ENCODE results near the gene LRCOL1. TPM values are rescaled to one million over a fixed set of nuclear protein-coding genes. Genes with fewer than 3 reads are reported as not detected.
A peak's percentile ranks its signal among the peaks of the same experiment; 100 is the strongest.
"Not testable (repeated sequence)": the region's sequence is repeated elsewhere in the genome, so short reads cannot be mapped to it uniquely, and the experiment has no call there.

Gene LRCOL1
- total RNA-seq, 8 experiments from 2014 or later, result 0.16 to 1.0 (median 0.45) TPM; not detected in 4

- Histone ChIP-seq H3K4me1 (replicated peaks in 1 of 2) (peaks cover 27 to 35% of the 10 kb centered on the region in 2 donors), H3K27ac (no peak overlapping the region), H3K4me3 (no peak overlapping the region)
- no peak for ATAC-seq (replicated peaks in 6 of 8)
- in situ Hi-C loops (cut with MboI; ENCODE audit: low pct_unique_long_range_greater_than_20kb in 2 of 9, low sequenced_read_pairs in 9 of 9, unreplicated experiment in 9 of 9), result loop anchor here in 3 of 9 experiments (25.0 kb wide), 2 partner anchors 189 to 439 kb away; no protein-coding TSS in a partner anchor
- WGBS, 10 experiments, result 57 to 100% (median 80%) methylated on average over 1 to 6 of the region's 31 CpGs; no CpG with 5 or more reads in 6 of the 10 experiments
Observed at GRCh38 chr12:132601171-132601883, 9.1 kb downstream of the LRCOL1 start.

GRCh38 chr12:132600048-132601032, 10.0 kb downstream of the LRCOL1 start:
- in situ Hi-C loops (cut with MboI; ENCODE audit: low pct_unique_long_range_greater_than_20kb in 2 of 9, low sequenced_read_pairs in 9 of 9, unreplicated experiment in 9 of 9), result loop anchor here in 3 of 9 experiments (25.0 kb wide), 2 partner anchors 188 to 438 kb away; no protein-coding TSS in a partner anchor
- peak; percentile 32 to 91 (median 60) for ATAC-seq (replicated peaks in 6 of 8)
- peaks cover 26 to 35% of the 10 kb centered on the region in 2 donors for H3K4me1 ChIP-seq (replicated peaks in 1 of 2)
- WGBS, 10 experiments, result 0 to 92% (median 25%) methylated on average over 1 to 10 of the region's 45 CpGs; no CpG with 5 or more reads in 3 of the 10 experiments
- no peak overlapping the region for H3K27ac ChIP-seq
- peak overlapping the region in 1 of 5 donors; percentile 8 for H3K4me3 ChIP-seq

- 45 to 70% (median 60%) methylated on average over 1 to 2 of the region's 6 CpGs; no CpG with 5 or more reads in 7 of the 10 experiments for WGBS, 10 experiments
- in situ Hi-C loops (cut with MboI; ENCODE audit: low pct_unique_long_range_greater_than_20kb in 2 of 9, low sequenced_read_pairs in 9 of 9, unreplicated experiment in 9 of 9); ATAC-seq (replicated peaks in 6 of 8); H3K27ac ChIP-seq; H3K4me3 ChIP-seq: not testable (repeated sequence)
- peaks cover 26 to 34% of the 10 kb centered on the region in 2 donors for H3K4me1 ChIP-seq (replicated peaks in 1 of 2)
Observed at GRCh38 chr12:132599502-132599901, 10.9 kb downstream of the LRCOL1 start.

GRCh38 chr12:132597333-132598316, 12.8 kb downstream of the LRCOL1 start:
- Histone ChIP-seq H3K4me1 (replicated peaks in 1 of 2) (peaks cover 14 to 25% of the 10 kb centered on the region in 2 donors), H3K27ac (peak overlapping the region in 1 of 2 donors; percentile 56), H3K4me3 (peak overlapping the region; percentile 29 to 42 (median 41))
- peak in 1 of 8 experiments; percentile 9 for ATAC-seq (replicated peaks in 6 of 8)
- in situ Hi-C loops (cut with MboI; ENCODE audit: low pct_unique_long_range_greater_than_20kb in 2 of 9, low sequenced_read_pairs in 9 of 9, unreplicated experiment in 9 of 9), result no loop called here
- WGBS, 10 experiments, result 30 to 43% (median 36%) methylated on average over 1 to 4 of the region's 58 CpGs; no CpG with 5 or more reads in 1 of the 10 experiments

- H3K27ac ChIP-seq, result no peak overlapping the region
- in situ Hi-C loops (cut with MboI; ENCODE audit: low pct_unique_long_range_greater_than_20kb in 2 of 9, low sequenced_read_pairs in 9 of 9, unreplicated experiment in 9 of 9), result no loop called here
- ATAC-seq (replicated peaks in 6 of 8), result no peak
- 65 to 90% (median 84%) methylated on average over 2 to 13 of the region's 18 CpGs; no CpG with 5 or more reads in 6 of the 10 experiments for WGBS, 10 experiments
- peaks cover 9 to 20% of the 10 kb centered on the region in 2 donors for H3K4me1 ChIP-seq (replicated peaks in 1 of 2)
- H3K4me3 ChIP-seq, result no peak overlapping the region
Observed at GRCh38 chr12:132596016-132596415, 14.4 kb downstream of the LRCOL1 start.

GRCh38 chr12:132595183-132595582, 15.2 kb downstream of the LRCOL1 start:
- ATAC-seq (replicated peaks in 6 of 8), result no peak
- H3K4me1 ChIP-seq (replicated peaks in 1 of 2), result peaks cover 6 to 12% of the 10 kb centered on the region in 2 donors
- 50 to 95% (median 70%) methylated on average over 2 to 7 of the region's 11 CpGs; no CpG with 5 or more reads in 5 of the 10 experiments for WGBS, 10 experiments
- no peak overlapping the region for H3K4me3 ChIP-seq
- in situ Hi-C loops (cut with MboI; ENCODE audit: low pct_unique_long_range_greater_than_20kb in 2 of 9, low sequenced_read_pairs in 9 of 9, unreplicated experiment in 9 of 9), result no loop called here
- no peak overlapping the region for H3K27ac ChIP-seq

- WGBS, 10 experiments, result 0 to 60% (median 2%) methylated on average over 3 to 8 of the region's 11 CpGs; no CpG with 5 or more reads in 4 of the 10 experiments
- in situ Hi-C loops (cut with MboI; ENCODE audit: low pct_unique_long_range_greater_than_20kb in 2 of 9, low sequenced_read_pairs in 9 of 9, unreplicated experiment in 9 of 9), result no loop called here
- ATAC-seq (replicated peaks in 6 of 8), result peak; percentile 95 to 99 (median 98)
- Histone ChIP-seq H3K27ac (peak overlapping the region; percentile 51 to 60), H3K4me3 (peak overlapping the region in 4 of 5 donors; percentile 6 to 17 (median 13)), H3K4me1 (replicated peaks in 1 of 2) (peaks cover 6 to 10% of the 10 kb centered on the region in 2 donors)
Observed at GRCh38 chr12:132593938-132594358, 16.4 kb downstream of the LRCOL1 start.

- WGBS, 10 experiments, result 40 to 100% (median 57%) methylated on average over 1 to 11 of the region's 18 CpGs; no CpG with 5 or more reads in 4 of the 10 experiments
- peak in 7 of 8 experiments; percentile 3 to 58 (median 28) for ATAC-seq (replicated peaks in 6 of 8)
- Histone ChIP-seq H3K4me1 (replicated peaks in 1 of 2) (peaks cover 6 to 10% of the 10 kb centered on the region in 2 donors), H3K27ac (peak overlapping the region; percentile 51 to 60), H3K4me3 (peak overlapping the region in 4 of 5 donors; percentile 6 to 17 (median 13))
- in situ Hi-C loops (cut with MboI; ENCODE audit: low pct_unique_long_range_greater_than_20kb in 2 of 9, low sequenced_read_pairs in 9 of 9, unreplicated experiment in 9 of 9), result no loop called here
Observed at GRCh38 chr12:132593521-132593920, 16.9 kb downstream of the LRCOL1 start.

GRCh38 chr12:132593071-132593470, 17.3 kb downstream of the LRCOL1 start:
- ATAC-seq (replicated peaks in 6 of 8), result no peak
- Histone ChIP-seq H3K27ac (peak overlapping the region in 1 of 2 donors; percentile 60), H3K4me1 (replicated peaks in 1 of 2) (peaks cover 6 to 10% of the 10 kb centered on the region in 2 donors), H3K4me3 (no peak overlapping the region)
- WGBS, 10 experiments, result 44 to 100% (median 71%) methylated on average over 2 to 14 of the region's 21 CpGs; no CpG with 5 or more reads in 3 of the 10 experiments
- in situ Hi-C loops (cut with MboI; ENCODE audit: low pct_unique_long_range_greater_than_20kb in 2 of 9, low sequenced_read_pairs in 9 of 9, unreplicated experiment in 9 of 9), result no loop called here

- H3K27ac ChIP-seq, result no peak overlapping the region
- no peak overlapping the region for H3K4me3 ChIP-seq
- no peak for ATAC-seq (replicated peaks in 6 of 8)
- H3K4me1 ChIP-seq (replicated peaks in 1 of 2), result peaks cover 6 to 10% of the 10 kb centered on the region in 2 donors
- in situ Hi-C loops (cut with MboI; ENCODE audit: low pct_unique_long_range_greater_than_20kb in 2 of 9, low sequenced_read_pairs in 9 of 9, unreplicated experiment in 9 of 9), result no loop called here
- 60 to 100% (median 64%) methylated on average over 1 to 10 of the region's 38 CpGs; no CpG with 5 or more reads in 5 of the 10 experiments for WGBS, 10 experiments
Observed at GRCh38 chr12:132592282-132592970, 18.0 kb downstream of the LRCOL1 start.
